Heart right ventricle (tissue), 16 donors: Measurements from ENCODE around the gene UBTF. TPM values are rescaled to one million over a fixed set of nuclear protein-coding genes. Genes with fewer than 3 reads are reported as not detected.

Source experiments
- ATAC-seq, 8 donors: fragments of 200-7000 bp; cut with Tn5 transposase; one replicate each; pipeline ENCODE4 v1.9.1; 2020; ENCODE audit warnings: mild to moderate bottlenecking in 8 of 8, moderate library complexity in 8 of 8, moderate number of reproducible peaks in 1 of 8
- DNase-seq, 2 donors: peaks; one replicate each; pipeline ENCODE4 v3.0.0-alpha.2; 2020
- H3K27ac ChIP-seq, 10 donors: fragments of 200-600 bp; sonication (generic) in 2 of 10; one replicate each; pipeline versions ENCODE4 v1.5.0 to v1.8.0; 2020 to 2022; ENCODE audit warnings: mild to moderate bottlenecking in 3 of 10
- H3K27me3 ChIP-seq, 7 donors: fragments of 200-600 bp; one replicate each; pipeline ENCODE4 v1.8.0; 2021 to 2022; ENCODE audit warnings: mild to moderate bottlenecking in 2 of 7
- H3K36me3 ChIP-seq, 9 donors: fragments of 200-600 bp; sonication (generic) in 1 of 9; one replicate each; pipeline versions ENCODE4 v1.5.0 to v1.8.0; 2020 to 2022; ENCODE audit warnings: mild to moderate bottlenecking in 2 of 9
- H3K4me1 ChIP-seq, 9 donors: fragments of 200-600 bp; sonication (generic) in 1 of 9; one replicate each; pipeline versions ENCODE4 v1.5.0 to v1.8.0; 2020 to 2022; ENCODE audit warnings: mild to moderate bottlenecking in 4 of 9
- H3K4me3 ChIP-seq, 10 donors: fragments of 200-600 bp; sonication (generic) in 2 of 10; one replicate each; pipeline versions ENCODE4 v1.5.0 to v1.8.0; 2020 to 2022; ENCODE audit warnings: mild to moderate bottlenecking in 7 of 10, moderate library complexity in 2 of 10
- H3K9me3 ChIP-seq, 11 donors: fragments of 200-600 bp in 10 of 11; sonication (generic) in 2 of 11; one replicate each; pipeline versions ENCODE4 v1.5.0 to v1.8.0; 2013 to 2022; ENCODE audit warnings: mild to moderate bottlenecking in 2 of 11, control low read depth in 1 of 11, moderate library complexity in 1 of 11
- CTCF ChIP-seq, 9 donors: fragments of 200-600 bp; sonication (generic) in 2 of 9; IDR thresholded peaks; one replicate each; pipeline versions ENCODE4 v1.5.0 to v1.8.0; 2021 to 2022; ENCODE audit warnings: antibody characterized with exemption in 9 of 9, mild to moderate bottlenecking in 5 of 9, moderate library complexity in 1 of 9
- WGBS, 2 donors: extraction: QIAGEN DNeasy Blood & Tissue Kit; methylation state at CpG; one replicate each; pipeline ENCODE4 v1.1.7; 2013; ENCODE audit warnings: inconsistent platforms in 1 of 2; 5-methylcytosine and 5-hydroxymethylcytosine counted together
- intact Hi-C, 10 donors: fragments of 100-400 bp; cut with DNase I; formaldehyde crosslinking; loops; one replicate each; pipeline versions ENCODE4 v1.11.1 to v1.14.2; 2022
- polyA plus RNA-seq, 2 donors: library from polyadenylated mRNA; stranded (reverse); fragments of 200-250 nt; gene quantifications; one replicate each; pipeline ENCODE4 v1.2.3, GENCODE V29; 2013
- total RNA-seq, 10 donors: library from RNA; stranded (reverse); fragmentation: NEBNext Ultra II Directional in 3 of 10; extraction: Animal tissue kit (Norgen Biotek cat#: 25700) in 3 of 10; gene quantifications; one replicate each; pipeline versions ENCODE4 v1.2.1 to v1.2.4, GENCODE V29; 2021 to 2023
- donor health status: Arrhythmogenic right ventricular cardiomyopathy.
- donor health status: ischemic (EF 13 %, LVEDD 7.1; RV severe dilation, severe dysfunction).
- donor health status: healthy with polysubstance abuse.
- donor health status: DM: no; HTN: yes; CAD: no.
- donor health status: DM: no; HTN: no; CAD: no.
- donor health status: ischemic (EF 25% LVEDD 6.9; RV normal size, moderate dysfunction).
- donor health status: ischemic (EF 25% LVEDD 5.7; RV mildly dilated, moderate dysfunction).
- donor health status: healthy.
- donor health status: DM: yes; HTN: yes; CAD: no.
- donor health status: Ischemic cardiomyopathy.
- donor health status: ischemic (EF 35%, LVEDD 5.7; RV mildly dilated, moderate dysfunction).
- donor health status: nonischemic (EF 11% LVEDD 7.7; RV severe dilation, severe dysfunction).
- donor health status: DM: yes; HTN: yes; CAD: no.
- donor health status: PGD.
- donor health status: ischemic (EF 29% LVEDD 5.4; RV normal size, mild dysfunction).
- donor health status: nonischemic (EF 23%, LVEDD 6.1; RV moderate dilation, normal function).

The UBTF gene
- total and polyA plus RNA-seq, 12 donors = 30.8 to 56.3 (median 40.9) TPM

DNA sequence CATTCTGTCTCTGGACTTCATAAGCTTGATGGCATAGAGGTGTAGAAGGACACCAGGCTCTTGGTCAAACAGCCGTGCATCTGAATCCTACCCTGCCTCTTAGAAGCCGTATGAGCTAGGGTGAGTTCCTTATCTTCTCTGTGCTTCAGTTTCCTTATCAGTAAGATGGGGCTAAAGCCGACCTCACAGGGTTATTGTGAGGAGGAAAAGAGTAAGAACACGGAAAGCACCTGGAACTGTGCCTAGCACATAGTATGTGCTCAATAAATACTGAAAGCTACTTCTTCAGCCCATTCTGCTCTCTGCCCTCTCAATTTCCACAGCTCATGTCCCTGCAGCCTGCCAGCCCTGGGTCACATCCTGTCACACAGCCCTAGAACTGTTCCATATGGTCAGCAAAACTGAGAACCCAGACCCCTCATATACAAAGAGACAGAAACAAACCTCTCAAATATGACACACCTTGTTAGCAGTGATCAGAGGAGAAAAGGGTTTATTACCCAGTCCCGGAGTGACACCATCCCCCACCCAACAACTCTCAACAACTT, 17.0 kb upstream of the UBTF start:
- DNase-seq = no peak
- Histone ChIP-seq H3K36me3 (no peaks in the 10 kb centered on the region), H3K4me1 (peaks cover 0 to 13% (median 4%) of the 10 kb centered on the region in 9 donors), H3K9me3 (no peaks in the 10 kb centered on the region), H3K4me3 (no peak overlapping the region), H3K27ac (no peak overlapping the region), H3K27me3 (no peaks in the 10 kb centered on the region)
- WGBS, 2 donors = 63 to 70% methylated on average over 5 of the region's 5 CpGs
- intact Hi-C loops = no loop called here
- ATAC-seq = no peak
- TF ChIP-seq CTCF (IDR thresholded peaks at IDR 0.05) = no peak

GRCh38 chr17:44235583-44235936, 16.1 kb upstream of the UBTF start:
- DNase-seq = no peak
- no peak for TF ChIP-seq CTCF (IDR thresholded peaks at IDR 0.05)
- Histone ChIP-seq H3K4me3 (no peak overlapping the region), H3K9me3 (no peaks in the 10 kb centered on the region), H3K36me3 (no peaks in the 10 kb centered on the region), H3K4me1 (peaks cover 0 to 13% (median 4%) of the 10 kb centered on the region in 9 donors), H3K27ac (peak overlapping the region in 3 of 10 donors; percentile 38 to 44 (median 39)), H3K27me3 (no peaks in the 10 kb centered on the region)
- intact Hi-C loops = no loop called here
- ATAC-seq = peak in 1 of 8 donors; percentile 28
- WGBS, 2 donors = 85 to 90% methylated on average over 5 of the region's 5 CpGs

GRCh38 chr17:44233582-44233981, 14.1 kb upstream of the UBTF start:
- intact Hi-C loops = loop anchor here in 2 of 10 donors (5.0 kb wide), 1 partner anchor 44 kb away; no protein-coding TSS in a partner anchor
- no peaks in the 10 kb centered on the region for H3K36me3 ChIP-seq
- WGBS, 2 donors = 82 to 87% methylated on average over 5 of the region's 5 CpGs

DNA sequence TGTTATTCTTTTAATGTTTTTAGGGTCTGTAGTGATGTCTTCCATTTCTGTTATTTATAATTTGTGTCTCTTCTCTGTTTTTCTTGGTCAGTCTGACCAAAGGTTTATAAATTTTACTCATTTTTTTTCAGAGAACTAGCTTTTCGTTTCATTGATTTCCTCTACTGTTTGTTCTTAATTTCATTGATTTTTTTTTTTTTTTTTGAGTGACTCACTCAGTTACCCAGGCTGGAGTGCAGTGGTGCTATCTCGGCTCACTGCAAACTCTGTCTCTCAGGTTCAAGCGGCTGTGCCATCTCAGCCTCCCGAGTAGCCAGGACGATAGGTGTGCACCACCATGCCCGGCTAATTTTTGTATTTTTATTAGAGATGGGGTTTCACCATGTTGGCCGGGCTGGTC, 12.6 kb upstream of the UBTF start:
- no peak for TF ChIP-seq CTCF (IDR thresholded peaks at IDR 0.05)
- WGBS, 2 donors = 95 to 96% methylated on average over 7 of the region's 7 CpGs
- Histone ChIP-seq H3K27me3 (no peaks in the 10 kb centered on the region), H3K9me3 (no peaks in the 10 kb centered on the region), H3K27ac (no peak overlapping the region), H3K4me1 (peaks cover 0 to 24% (median 7%) of the 10 kb centered on the region in 9 donors), H3K36me3 (no peaks in the 10 kb centered on the region), H3K4me3 (no peak overlapping the region)
- intact Hi-C loops = loop anchor here in 2 of 10 donors (5.0 kb wide), 1 partner anchor 45 kb away; no protein-coding TSS in a partner anchor
- no peak for ATAC-seq
- DNase-seq = no peak

More at GRCh38 chr17:44233582-44233981, 14.1 kb upstream of the UBTF start:
- Histone ChIP-seq H3K4me3 (no peak overlapping the region), H3K4me1 (peaks cover 0 to 24% (median 7%) of the 10 kb centered on the region in 9 donors), H3K27me3 (no peaks in the 10 kb centered on the region), H3K27ac (no peak overlapping the region), H3K9me3 (no peaks in the 10 kb centered on the region)
- ATAC-seq (no peak), DNase-seq (no peak)
- no peak for TF ChIP-seq CTCF (IDR thresholded peaks at IDR 0.05)
